HG03060 (cell line): ENCODE results near the gene GSK3B.

ENCODE experiments used
- ATAC-seq: cut with Tn5 transposase; IDR thresholded peaks from one replicate; pipeline ENCODE4 v1.9.1; 2021; ENCODE audit warnings: low read depth, moderate number of reproducible peaks; ENCODE audit not compliant: unreplicated experiment

The GSK3B gene

DNA sequence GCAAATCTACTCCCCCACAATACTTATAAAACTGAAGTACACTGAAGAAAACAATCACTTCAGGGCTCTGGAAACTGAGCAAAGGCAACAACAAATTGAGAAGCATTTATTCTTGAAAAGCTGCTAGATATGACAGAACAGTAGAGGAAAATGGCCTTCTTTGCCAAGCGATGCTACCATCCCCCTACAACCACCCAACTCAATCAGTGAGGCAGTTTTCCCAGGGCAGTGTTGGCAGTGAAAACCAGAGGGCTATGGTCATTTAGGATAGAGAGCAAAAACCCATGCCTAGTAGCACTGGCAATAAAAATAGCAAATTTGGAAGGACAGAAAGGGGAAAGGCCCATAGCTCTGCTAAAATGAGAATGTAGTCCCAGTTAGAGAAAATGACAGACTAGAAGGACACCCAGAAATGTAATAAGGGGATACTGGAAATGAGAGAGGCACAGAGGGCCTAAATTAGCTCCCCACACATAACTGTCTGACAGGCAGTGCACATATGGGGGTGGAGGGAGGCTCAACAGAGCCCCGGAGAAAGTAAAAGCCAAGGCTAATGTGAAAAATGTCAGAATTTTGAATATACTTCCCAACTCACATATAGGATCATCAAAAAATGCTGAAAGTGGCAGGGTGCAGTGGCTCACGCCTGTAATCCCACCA, 143.5 kb downstream of the GSK3B start:
- ATAC-seq: no peak

- ATAC-seq: no peak
Observed at GRCh38 chr3:119945291-119945690, 149.0 kb downstream of the GSK3B start.

GRCh38 chr3:119944091-119944490, 150.2 kb downstream of the GSK3B start:
- ATAC-seq: no peak

DNA sequence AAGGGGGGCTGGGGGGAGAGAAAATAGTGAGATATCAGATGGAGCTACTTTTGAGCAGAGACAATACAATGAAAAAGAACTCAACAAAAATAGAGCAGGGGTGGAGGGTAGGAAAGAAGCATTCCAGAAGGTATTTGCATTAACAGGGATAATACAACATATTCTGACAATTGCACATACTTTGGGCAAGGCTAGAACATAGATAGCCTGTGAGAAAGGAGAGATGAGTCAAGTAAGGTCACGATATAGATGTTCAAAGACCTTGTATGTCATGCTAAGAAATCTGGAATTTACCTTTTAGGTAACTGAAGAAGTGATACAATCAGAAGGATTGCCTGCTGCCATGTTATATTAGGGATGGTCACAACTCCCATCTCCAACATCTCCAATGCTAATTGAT, 155.2 kb downstream of the GSK3B start:
- no peak for ATAC-seq

GRCh38 chr3:119937229-119937628, 157.0 kb downstream of the GSK3B start:
- peak; percentile 97 for ATAC-seq

- ATAC-seq: no peak
Observed at GRCh38 chr3:119934249-119934648, 160.0 kb downstream of the GSK3B start.

- no peak for ATAC-seq
Observed at GRCh38 chr3:119933207-119933606, 161.0 kb downstream of the GSK3B start.

DNA sequence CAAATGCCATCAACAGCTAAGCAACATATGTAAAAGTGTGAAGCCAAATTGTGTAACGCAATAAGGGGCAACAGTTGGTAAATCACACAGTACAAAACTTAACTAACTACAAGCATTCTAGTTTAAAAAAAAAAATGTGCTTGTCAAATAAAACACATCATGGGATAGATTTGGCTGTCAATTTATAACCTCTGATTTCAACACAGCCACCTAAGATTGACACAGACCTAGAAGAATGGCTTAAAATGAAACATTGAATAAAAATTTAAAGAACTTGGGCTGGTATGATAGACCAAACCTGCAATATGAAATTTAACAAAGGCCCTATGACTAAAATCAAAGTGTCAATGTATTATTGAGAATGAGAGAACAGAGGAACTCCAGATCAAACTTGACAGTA, 164.0 kb downstream of the GSK3B start:
- no peak for ATAC-seq

DNA sequence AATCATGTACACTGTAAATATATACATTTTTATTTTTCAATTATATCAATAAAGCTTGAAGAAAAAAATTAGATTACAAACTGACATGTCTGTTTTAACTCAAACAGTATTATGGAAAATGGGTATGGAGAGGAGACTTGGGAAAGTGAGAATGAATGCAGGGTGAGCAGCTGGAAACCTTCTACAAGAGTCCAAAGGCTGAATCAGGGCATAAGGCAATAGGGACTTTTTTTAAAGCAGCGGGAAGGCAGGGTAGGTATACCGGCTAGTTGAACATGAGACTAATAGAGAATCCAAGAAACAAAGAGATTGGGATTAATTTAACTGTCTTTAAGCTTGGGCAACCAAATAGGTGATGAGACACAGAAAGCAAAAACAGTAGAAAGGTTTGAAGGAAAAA, 167.1 kb downstream of the GSK3B start:
- ATAC-seq: no peak

- ATAC-seq: no peak
Observed at GRCh38 chr3:119924111-119925094, 169.8 kb downstream of the GSK3B start.

GRCh38 chr3:119918992-119919933, 175.0 kb downstream of the GSK3B start:
- ATAC-seq: no peak

- ATAC-seq: no peak
Observed at GRCh38 chr3:119913021-119913420, 181.2 kb downstream of the GSK3B start.

- no peak for ATAC-seq
Observed at GRCh38 chr3:119912220-119912619, 182.0 kb downstream of the GSK3B start.

GRCh38 chr3:119911748-119912147, 182.5 kb downstream of the GSK3B start:
- ATAC-seq: no peak

GRCh38 chr3:119902061-119902460, 192.2 kb downstream of the GSK3B start:
- ATAC-seq: no peak

- ATAC-seq: no peak
Observed at GRCh38 chr3:119901148-119901547, 193.1 kb downstream of the GSK3B start.

DNA sequence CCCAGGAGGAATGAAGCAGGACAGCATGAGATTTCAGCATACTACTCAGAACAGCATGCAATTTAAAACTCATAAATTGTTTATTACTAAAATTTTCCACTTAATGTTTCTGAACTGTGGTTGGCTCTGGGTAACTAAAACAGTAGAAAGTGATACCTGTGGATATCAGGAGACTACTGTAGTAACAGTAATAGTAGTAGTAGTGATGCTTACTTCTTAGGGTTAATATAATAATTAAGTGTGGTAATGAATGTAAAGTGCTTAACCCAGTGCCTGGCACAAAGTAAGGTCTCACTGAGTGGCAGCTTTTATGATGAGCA, 195.1 kb downstream of the GSK3B start:
- ATAC-seq: no peak

- no peak for ATAC-seq
Observed at GRCh38 chr3:119898478-119899191, 195.6 kb downstream of the GSK3B start.

GRCh38 chr3:119894195-119894594, 200.1 kb downstream of the GSK3B start:
- ATAC-seq: no peak

- no peak for ATAC-seq
Observed at GRCh38 chr3:119893769-119894168, 200.5 kb downstream of the GSK3B start.
